GM19463 (cell line): ENCODE data around the gene VIL1.

Source experiments
- ATAC-seq: cut with Tn5 transposase; IDR thresholded peaks from one replicate; pipeline ENCODE4 v1.9.1; 2021; ENCODE audit warnings: mild to moderate bottlenecking, moderate library complexity; ENCODE audit not compliant: unreplicated experiment

The VIL1 gene

DNA sequence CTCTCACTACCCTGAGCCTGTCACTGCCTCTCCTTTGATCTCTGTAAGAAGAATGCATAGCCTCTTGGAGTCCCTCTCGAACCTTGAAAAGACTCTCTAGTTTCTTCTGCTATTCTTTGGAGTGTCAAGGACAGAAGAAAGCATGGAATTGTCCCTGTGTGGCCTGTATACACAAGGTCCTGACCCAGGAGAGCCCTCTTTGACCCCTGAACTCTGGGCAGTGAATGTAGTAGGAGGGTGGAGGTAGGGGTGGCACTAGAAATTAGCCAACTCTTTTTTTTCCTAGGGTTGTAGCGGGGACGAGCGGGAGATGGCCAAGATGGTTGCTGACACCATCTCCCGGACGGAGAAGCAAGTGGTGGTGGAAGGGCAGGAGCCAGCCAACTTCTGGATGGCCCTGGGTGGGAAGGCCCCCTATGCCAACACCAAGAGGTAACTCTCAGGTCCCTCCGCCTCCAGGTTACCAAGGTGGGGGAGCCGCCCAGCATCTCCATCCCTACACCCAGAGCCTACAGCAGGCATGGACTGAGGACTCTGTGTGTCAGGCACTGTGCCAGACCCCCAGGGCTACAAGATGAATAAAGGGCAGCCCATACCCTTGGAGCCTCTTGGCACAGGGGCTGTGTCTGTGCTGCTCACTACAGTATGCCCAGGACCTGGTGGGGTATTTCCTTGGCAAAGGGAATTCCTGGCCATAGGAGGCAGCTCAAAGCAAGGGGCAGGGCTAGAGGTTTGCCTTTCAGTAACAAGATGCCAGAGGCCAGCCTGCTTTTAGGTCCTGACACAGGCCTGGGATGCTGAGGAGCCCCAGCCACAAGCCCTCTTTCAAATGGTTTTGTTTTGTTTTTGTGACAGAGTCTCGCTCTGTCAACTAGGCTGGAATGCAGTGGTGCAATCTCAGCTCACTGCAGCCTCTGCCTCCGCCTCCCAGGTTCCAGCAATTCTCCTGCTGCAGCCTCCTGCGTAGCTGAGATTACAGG is 16.4 kb downstream of the VIL1 start:
- ATAC-seq: no peak

DNA sequence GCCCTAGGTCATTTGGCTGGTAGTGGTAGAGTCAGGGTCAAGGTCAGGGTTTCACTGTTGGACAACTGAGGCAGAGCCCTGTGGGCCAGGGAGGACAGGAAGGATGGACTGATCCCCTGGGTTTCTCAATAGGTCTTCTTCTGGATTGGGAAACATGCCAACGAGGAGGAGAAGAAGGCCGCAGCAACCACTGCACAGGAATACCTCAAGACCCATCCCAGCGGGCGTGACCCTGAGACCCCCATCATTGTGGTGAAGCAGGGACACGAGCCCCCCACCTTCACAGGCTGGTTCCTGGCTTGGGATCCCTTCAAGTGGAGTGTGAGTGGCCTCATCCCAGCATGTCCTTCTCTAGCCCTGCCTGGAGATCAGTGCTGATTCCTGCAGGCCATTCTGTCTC is 18.1 kb downstream of the VIL1 start:
- ATAC-seq: no peak

DNA sequence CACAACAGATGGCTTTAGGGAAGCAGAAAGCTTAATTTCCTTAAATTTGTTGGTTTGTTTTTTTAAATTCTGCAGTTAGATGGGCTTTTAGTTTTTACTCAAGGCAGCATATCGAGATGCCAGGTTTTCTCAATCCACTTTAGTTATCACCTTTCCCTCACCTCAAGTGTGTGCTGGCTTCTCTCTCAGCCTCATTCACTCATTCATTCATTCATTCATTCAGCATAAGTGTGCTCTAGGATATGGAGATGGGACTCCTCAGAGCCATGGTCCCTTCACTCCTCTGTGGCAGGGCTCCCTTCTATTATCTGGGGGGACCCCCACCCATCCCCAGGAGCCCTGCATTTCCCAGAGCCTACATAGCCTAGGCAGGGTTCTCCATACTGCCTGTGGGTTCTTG is 19.0 kb downstream of the VIL1 start:
- ATAC-seq: no peak

DNA sequence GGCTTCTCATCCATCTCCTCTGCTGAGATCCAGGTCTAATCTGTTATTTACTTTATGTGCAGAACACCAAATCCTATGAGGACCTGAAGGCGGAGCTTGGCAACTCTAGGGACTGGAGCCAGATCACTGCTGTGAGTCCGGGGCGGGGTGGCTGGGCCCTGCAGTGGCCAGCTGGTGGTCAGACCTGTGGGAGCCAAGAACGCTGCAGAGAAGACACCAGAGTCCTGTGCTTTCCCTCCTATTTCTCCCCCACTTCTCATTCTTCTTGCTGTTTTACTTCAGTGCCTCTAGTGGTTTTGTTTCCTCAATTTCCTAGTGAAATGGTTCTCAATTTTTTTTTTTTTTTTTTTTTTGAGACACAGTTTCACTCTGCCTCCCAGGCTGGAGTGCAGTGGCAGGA is 19.7 kb downstream of the VIL1 start:
- no peak for ATAC-seq

DNA sequence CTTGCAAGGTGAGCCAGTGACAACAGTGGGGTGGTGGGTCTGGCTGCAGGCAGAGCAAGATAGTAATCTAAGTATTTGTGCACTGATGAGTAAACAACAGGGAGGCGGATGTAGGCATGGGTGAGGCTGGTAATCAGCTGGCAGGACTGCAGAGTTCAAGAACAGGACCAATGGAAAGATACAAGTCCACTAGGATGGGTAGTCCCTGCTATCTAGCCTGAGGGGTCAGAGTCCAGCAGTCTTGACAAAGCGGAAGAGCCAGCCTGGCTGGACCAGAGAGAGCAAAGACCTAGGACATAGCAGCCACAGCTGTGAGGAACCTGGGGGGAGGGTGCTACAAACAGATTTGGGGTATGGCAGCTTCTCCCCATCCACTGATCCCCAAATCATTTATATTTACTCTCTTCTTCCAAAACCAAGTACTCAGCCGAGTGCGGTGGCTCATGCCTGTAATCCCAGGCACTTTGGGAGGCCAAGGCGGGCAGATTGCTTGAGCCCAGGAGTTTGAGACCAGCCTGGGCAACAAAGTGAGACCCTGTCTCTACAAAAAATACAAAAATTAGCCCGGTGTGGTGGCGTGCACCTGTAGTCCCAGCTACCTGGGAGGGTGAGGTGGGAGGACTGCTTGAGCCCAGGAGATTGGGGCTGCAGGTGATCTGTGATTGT is 25.9 kb downstream of the VIL1 start:
- ATAC-seq: no peak

DNA sequence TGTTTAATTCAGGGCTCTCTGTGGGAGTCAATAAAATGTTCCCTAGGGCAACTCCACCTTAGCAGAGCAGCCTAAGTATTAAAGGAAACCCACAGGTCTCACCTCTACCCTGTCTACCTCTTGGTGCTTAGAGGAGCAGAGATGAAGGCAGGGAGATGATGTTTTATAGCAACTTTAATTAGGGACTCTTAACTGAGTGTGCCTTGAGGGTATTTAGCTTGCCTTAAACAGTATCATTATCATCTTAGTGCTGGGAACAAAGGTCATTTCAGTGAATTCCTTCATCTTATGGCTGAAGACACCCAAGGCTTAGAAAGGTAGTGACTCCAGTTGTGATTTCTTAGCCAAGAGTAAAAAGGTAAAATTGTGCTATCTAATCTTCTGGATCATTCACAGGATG is 26.7 kb downstream of the VIL1 start:
- ATAC-seq: no peak

DNA sequence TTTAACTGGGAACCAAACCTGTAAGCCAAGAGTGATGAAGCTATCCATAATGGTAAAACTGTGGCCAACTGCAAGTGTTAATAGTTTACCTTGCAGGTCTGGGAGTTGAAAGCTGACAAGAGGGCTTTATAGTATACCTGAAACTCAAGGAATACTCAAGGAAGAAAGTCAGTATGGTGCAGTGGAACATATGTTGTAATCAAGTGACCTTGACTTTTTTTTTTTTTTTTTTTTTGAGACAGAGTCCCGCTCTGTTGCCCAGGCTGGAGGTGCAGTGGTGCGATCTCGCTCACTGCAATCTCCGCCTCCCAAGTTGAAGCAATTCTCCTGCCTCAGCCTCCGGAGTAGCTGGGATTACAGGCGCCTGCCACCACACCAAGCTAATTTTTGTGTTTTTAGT is 27.6 kb downstream of the VIL1 start:
- no peak for ATAC-seq

DNA sequence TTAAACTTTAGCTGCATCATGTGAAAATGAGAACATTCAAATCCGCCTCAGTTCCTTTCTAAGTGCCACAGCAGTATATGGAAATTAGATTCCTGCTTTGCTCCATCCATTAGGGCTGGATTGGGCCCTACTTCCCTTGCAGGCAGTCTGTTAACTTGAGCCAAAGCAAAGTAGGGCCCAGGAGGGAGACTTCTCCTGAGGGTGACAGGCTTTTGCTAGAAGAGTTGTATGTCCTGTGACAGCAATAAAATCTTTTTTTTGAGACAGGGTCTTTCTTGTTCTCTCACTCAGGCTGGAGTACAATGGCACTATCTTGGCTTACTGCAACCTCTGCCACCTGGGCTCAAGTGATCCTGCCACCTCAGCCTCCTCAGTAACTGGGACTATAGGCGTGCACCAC is 28.1 kb downstream of the VIL1 start:
- ATAC-seq: no peak

DNA sequence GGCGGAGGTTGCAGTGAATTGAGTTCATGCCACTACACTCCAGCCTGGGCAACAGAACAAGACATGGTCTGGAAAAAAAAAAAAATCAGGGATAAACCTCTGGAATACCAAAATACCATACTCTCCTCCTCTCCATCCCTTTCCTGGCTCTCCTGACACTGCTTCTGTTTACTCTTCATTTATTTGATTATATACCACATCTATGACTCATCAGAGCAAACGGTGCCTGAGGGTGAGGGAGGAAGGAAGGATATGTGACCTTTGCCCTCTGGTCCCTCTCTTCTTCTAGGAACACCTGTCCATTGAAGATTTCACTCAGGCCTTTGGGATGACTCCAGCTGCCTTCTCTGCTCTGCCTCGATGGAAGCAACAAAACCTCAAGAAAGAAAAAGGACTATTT is 30.0 kb downstream of the VIL1 start:
- no peak for ATAC-seq

DNA sequence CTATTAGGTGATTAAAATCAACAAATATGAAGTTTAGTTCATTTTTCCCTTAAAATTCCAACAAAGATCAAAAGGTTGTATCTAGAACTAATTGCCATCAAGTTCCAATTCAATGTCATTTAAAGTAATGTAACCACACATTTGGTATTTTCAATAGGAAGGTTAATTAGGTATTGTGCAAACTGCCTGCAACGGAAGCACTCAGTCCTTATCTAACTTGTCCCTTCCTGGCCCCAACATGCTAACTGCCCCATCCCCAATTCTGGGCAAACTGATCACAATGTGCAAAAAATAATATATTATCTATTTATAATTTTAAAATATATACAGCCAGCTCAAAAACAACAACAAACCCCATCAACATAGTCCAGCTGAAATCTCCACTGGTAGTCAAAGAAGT is 33.2 kb downstream of the VIL1 start:
- no peak for ATAC-seq

DNA sequence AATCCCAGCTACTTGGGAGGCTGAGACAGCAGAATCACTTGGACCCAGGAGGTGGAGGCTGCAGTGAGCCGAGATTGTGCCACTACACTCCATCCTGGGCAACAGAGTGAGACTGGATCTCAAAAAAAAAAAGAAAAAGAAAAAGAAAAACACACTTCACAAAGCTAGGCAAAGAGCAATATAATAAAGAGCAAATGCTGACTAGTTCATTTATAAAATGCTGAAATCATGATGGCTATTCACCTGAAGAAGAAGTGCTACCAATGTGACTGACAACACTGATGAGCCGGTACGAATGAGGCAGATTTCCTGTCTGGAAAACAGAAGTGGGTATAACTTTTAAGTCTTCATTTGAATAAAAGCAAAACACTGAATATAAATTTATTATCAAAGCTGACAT is 37.9 kb downstream of the VIL1 start:
- ATAC-seq: no peak

DNA sequence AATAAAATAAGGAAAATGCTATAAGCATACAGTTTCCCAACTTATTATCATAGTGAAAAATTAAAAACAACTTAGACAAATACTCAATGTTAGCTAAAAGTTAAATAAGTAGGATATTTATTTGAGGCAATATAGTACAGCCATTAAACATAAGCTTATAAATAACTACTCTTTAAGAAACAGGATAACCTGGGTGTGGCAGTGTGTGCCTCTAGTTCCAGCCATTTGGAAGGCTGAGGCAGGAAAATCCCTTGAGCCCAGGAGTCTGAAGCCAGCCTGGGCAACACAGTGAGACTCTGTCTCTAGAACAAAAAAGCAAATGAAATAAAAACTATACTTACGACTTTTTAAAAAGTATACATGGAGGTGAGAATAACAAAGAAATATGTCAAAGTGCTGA is 39.7 kb downstream of the VIL1 start:
- no peak for ATAC-seq

DNA sequence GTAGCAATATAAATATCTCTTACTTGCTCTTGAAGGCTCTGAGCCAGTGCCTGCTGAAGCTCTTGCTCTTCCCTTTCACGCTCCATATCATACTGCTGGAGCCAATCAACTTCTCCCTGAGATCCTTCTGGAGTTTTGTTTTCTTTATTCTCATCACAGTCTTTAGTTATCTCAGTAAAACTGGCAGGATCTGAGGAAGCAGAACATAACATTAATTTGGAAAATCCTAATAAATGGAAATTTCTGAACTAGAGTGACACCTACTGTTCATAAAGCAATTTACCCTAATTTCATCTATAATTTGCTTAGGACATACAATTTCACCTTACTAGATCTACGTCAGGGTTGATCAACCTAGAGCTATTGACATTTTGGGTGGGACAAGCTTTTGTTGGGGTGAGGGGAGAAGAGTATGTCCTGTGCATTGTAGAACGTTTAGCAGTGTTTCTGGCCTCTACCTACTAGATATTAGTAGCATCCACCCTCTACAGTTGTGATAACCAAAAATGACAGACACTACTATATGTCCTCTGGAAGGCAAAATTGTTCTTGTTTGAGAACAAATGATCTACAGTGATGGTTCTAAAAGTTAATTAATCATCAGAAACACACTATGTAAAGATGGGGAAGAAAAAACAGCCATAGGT is 47.2 kb downstream of the VIL1 start:
- ATAC-seq: no peak

DNA sequence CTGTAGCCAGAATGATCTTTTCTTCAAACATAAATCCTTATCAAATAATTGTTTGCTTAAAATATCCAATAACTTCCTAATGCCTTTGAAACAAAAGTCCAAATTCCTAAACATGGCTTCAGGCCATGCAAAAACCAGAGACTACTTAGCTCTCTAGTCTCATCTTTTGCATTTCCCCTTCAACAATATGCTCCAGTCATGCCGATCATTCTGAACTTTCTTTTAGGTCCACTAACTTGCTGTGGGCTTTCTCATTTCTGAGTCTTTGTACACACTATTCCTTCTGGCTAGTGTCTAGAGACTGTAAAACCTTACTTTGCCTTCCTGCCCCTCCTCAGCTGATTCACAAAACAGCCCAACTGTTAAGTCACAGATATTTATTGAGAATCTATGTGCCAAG is 51.5 kb downstream of the VIL1 start:
- ATAC-seq: no peak

DNA sequence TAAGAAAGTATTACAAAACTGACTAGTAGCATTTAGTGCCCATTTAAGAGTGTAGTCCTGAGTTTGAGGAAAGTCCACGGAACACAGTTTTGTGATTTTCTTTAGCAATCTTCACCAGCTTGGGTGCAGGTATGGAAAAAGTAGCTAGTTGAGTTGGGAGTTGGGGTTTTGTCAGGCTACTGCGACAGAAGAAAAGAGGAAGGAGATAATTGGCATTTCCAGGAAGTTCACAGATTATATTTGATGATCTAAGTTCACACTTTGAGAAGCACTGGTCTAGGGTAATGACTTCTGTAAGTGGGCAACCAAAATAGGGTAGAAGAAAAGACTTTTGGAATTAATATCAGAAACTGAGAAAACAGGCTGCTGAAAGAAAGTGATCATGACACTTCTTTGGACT is 52.1 kb downstream of the VIL1 start:
- no peak for ATAC-seq

DNA sequence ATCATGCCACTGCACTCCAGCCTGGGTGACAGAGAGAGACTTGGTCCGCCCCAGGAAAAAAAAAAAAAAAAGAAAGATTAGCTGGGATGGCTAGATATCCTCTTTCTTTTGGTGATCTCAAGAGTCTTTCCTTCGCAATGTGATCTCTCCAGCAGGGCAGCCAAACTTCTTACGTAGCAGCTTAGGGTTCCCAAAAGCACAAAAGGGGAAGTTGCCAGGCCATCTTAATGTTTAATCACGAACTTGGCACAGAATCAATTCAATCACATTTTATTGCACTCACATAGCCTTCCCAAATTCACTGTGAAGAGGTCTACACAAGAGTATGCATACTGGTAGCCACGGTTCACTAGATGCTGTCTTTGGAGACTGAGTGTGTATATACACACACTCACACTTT is 53.1 kb downstream of the VIL1 start:
- no peak for ATAC-seq

DNA sequence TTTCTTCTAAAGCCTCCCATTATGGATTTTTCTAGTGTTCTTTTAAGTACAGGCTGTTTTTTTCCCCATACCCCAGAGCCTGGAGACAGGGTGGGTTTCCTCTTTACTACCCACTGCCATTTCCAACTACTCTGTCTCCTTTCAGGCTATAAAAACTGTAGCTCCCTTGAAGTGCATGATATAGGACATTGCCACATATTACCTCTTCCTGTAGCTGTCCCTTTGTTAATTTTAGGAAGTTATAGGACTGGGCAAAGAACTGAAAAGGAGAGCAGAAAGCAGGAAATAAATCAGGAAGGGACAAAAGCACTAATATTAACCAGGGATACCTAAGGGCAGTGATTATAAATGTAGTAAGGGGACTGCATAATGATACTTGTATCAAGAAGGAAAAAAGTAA is 54.1 kb downstream of the VIL1 start:
- no peak for ATAC-seq

DNA sequence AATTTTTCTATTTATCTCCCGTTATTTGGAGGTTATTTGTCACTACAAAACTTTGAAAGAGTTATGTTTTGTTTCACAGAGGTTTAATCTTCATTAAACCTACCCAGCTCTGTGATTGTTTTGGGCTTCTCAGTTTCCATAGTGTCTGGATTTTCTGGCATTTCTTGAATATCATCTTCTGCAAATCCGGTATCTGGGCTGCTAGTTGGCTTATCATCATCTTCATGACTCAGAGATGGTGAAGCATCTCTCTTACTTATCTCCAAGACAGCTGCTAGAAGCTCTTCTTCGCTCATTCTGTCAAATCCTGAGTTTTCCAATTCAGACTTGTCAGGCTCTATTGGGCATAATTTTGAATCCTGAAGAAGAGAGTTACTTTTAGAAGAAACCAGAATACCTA is 55.6 kb downstream of the VIL1 start:
- no peak for ATAC-seq

DNA sequence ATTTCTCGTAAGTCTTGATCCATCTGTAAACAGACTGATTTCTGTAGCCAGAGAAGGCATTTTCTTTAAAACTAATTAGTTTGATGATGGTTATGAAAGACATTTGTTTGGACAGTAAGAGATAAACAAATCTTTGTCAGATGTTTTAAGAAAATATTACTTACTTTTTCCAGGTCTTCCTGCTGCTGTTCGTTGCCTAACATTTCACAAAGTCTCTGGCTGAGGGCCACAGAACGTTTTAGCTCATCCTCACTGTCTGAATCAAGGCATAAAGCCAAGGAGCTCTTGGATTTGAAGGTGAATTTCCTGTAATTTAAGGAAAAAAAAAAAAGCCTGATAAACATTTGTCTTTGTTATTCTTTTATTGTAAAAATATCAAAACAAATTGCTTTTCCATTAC is 57.8 kb downstream of the VIL1 start:
- ATAC-seq: no peak

DNA sequence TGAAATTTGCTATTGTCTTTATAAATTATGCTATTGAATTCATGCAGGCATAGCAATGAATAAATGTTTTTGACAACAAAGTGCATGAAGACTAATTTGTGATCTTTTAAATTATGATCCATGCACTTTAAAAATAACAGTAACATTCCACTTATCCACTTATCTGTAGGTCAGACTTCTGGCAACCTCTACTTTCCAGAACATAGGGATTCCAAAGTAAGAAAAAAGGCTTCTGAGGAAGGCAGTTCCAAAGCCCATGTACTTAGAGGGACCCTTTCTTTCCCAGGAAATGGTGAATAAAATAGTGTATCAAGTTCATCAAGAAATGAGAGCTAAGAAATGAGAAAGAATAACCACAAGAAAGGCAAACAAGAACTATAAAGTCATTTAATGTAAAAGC is 58.3 kb downstream of the VIL1 start:
- no peak for ATAC-seq

DNA sequence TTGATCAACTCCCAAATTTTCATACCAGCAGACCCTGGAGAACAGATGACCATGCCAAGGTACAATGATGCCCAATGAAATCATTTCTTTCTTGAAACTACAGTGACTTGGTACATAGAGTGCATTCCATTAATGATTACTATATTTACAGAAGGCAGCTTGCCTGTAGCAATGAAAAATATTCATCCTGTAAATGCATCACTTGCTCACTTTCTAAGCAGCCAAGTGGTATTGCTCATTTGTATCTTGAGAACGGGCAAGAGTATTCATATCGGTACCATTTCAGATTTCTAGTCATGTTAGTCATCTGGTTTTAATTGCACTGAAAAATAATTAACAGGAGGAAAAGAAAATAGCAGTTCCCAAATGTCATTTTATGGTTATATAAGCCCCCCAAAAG is 59.6 kb downstream of the VIL1 start:
- no peak for ATAC-seq

DNA sequence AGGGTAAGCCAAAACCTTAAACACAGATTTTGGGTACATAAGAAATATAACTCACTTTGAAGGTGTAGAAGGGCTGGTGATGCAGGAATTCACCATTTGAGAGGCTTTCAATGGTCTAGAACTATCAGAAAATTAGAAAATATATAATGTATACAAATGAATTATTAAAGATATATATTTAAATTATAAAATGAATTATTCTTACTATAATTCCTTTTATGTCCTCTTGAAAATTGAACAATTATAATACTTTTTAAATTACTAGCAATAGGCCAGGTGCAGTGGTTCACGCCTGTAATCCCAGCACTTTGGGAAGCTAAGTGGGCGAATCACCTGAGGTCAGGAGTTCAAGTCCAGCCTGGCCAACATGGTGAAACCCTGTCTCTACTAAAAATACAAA is 60.7 kb downstream of the VIL1 start:
- no peak for ATAC-seq
